CD4-positive, alpha-beta T cell treated with Interleukin-15 for 4 hours (primary cell): Measurements from ENCODE around the gene GOLIM4.

ENCODE experiments used
- DNase-seq: peaks from one replicate; pipeline ENCODE4 v3.0.0-alpha.2; 2020; ENCODE audit warnings: low spot score

The GOLIM4 gene

GRCh38 chr3:168100777-168101492 lies 5.2 kb upstream of the GOLIM4 start:
- DNase-seq: no peak

GRCh38 chr3:168097381-168097780 lies 1.7 kb upstream of the GOLIM4 start:
- no peak for DNase-seq

- no peak for DNase-seq
Measured at GRCh38 chr3:168096210-168096652, 507 bp upstream of the GOLIM4 start.

- DNase-seq: no peak
Measured at GRCh38 chr3:168094877-168095610, 680 bp downstream of the GOLIM4 start.

GRCh38 chr3:168094580-168094876 lies 1.2 kb downstream of the GOLIM4 start:
- no peak for DNase-seq

GRCh38 chr3:168093790-168094189 lies 1.9 kb downstream of the GOLIM4 start:
- no peak for DNase-seq

GRCh38 chr3:168093229-168093628 lies 2.5 kb downstream of the GOLIM4 start:
- no peak for DNase-seq

GRCh38 chr3:168091941-168092340 lies 3.8 kb downstream of the GOLIM4 start:
- no peak for DNase-seq

- no peak for DNase-seq
Measured at GRCh38 chr3:168091302-168091858, 4.3 kb downstream of the GOLIM4 start.

- DNase-seq: no peak
Measured at GRCh38 chr3:168090306-168091085, 5.2 kb downstream of the GOLIM4 start.

- DNase-seq: no peak
Measured at GRCh38 chr3:168089179-168089771, 6.4 kb downstream of the GOLIM4 start.

GRCh38 chr3:168088106-168088720 lies 7.5 kb downstream of the GOLIM4 start:
- no peak for DNase-seq

GRCh38 chr3:168087539-168087938 lies 8.2 kb downstream of the GOLIM4 start:
- no peak for DNase-seq

- no peak for DNase-seq
Measured at GRCh38 chr3:168086541-168087260, 9.0 kb downstream of the GOLIM4 start.

- DNase-seq: no peak
Measured at GRCh38 chr3:168085491-168086119, 10.1 kb downstream of the GOLIM4 start.

- DNase-seq: no peak
Measured at GRCh38 chr3:168083906-168084305, 11.8 kb downstream of the GOLIM4 start.

GRCh38 chr3:168081856-168082255 lies 13.9 kb downstream of the GOLIM4 start:
- DNase-seq: no peak

GRCh38 chr3:168081171-168081771 lies 14.5 kb downstream of the GOLIM4 start:
- DNase-seq: no peak

GRCh38 chr3:168080499-168081170 lies 15.1 kb downstream of the GOLIM4 start:
- DNase-seq: no peak

- no peak for DNase-seq
Measured at GRCh38 chr3:168080022-168080421, 15.7 kb downstream of the GOLIM4 start.
